HG03520 (cell line): ENCODE data around the gene ESYT1.
A peak's percentile ranks its signal among the peaks of the same experiment; 100 is the strongest.
"Not testable (repeated sequence)": the region's sequence is repeated elsewhere in the genome, so short reads cannot be mapped to it uniquely, and the experiment has no call there.

Source experiments
- ATAC-seq: cut with Tn5 transposase; IDR thresholded peaks from one replicate; pipeline ENCODE4 v1.9.1; 2021; ENCODE audit warnings: mild to moderate bottlenecking, moderate library complexity; ENCODE audit not compliant: unreplicated experiment

The ESYT1 gene

GRCh38 chr12:56154246-56154771, 26.2 kb downstream of the ESYT1 start:
- ATAC-seq: no peak

GRCh38 chr12:56154818-56155217, 26.8 kb downstream of the ESYT1 start:
- ATAC-seq: no peak

GRCh38 chr12:56155256-56155845, 27.3 kb downstream of the ESYT1 start:
- ATAC-seq: no peak

GRCh38 chr12:56156464-56157200, 28.6 kb downstream of the ESYT1 start:
- ATAC-seq: not testable (repeated sequence)

- peak; percentile 27 for ATAC-seq
Measured at GRCh38 chr12:56157201-56158028, 29.3 kb downstream of the ESYT1 start.

- ATAC-seq: peak; percentile 75
Measured at GRCh38 chr12:56158029-56158925, 30.2 kb downstream of the ESYT1 start, which contains the start of gene MYL6. MYL6 (plus strand) TSS chr12:56158359; CDS start chr12:56158402, 43 bp downstream.

- ATAC-seq: no peak
Measured at GRCh38 chr12:56158926-56159461, 30.9 kb downstream of the ESYT1 start.

GRCh38 chr12:56159482-56160192, 31.6 kb downstream of the ESYT1 start:
- no peak for ATAC-seq

- no peak for ATAC-seq
Measured at GRCh38 chr12:56160193-56160763, 32.2 kb downstream of the ESYT1 start.

GRCh38 chr12:56160894-56161689, 33.0 kb downstream of the ESYT1 start:
- no peak for ATAC-seq

GRCh38 chr12:56161690-56162351, 33.8 kb downstream of the ESYT1 start:
- ATAC-seq: no peak

- ATAC-seq: no peak
Measured at GRCh38 chr12:56162468-56163290, 34.6 kb downstream of the ESYT1 start.

GRCh38 chr12:56163533-56164344, 35.7 kb downstream of the ESYT1 start:
- no peak for ATAC-seq

- ATAC-seq: no peak
Measured at GRCh38 chr12:56164345-56164729, 36.3 kb downstream of the ESYT1 start.

GRCh38 chr12:56165369-56165768, 37.3 kb downstream of the ESYT1 start:
- ATAC-seq: no peak

- ATAC-seq: no peak
Measured at GRCh38 chr12:56169229-56169759, 41.2 kb downstream of the ESYT1 start.
